NCI-H2029 (cell line): ENCODE results near the gene PIEZO1.

Experiments
- DNase-seq: peaks from one replicate; lab custom pipeline; 2025; lab: John Stamatoyannopoulos, UW

PIEZO1 gene

DNA sequence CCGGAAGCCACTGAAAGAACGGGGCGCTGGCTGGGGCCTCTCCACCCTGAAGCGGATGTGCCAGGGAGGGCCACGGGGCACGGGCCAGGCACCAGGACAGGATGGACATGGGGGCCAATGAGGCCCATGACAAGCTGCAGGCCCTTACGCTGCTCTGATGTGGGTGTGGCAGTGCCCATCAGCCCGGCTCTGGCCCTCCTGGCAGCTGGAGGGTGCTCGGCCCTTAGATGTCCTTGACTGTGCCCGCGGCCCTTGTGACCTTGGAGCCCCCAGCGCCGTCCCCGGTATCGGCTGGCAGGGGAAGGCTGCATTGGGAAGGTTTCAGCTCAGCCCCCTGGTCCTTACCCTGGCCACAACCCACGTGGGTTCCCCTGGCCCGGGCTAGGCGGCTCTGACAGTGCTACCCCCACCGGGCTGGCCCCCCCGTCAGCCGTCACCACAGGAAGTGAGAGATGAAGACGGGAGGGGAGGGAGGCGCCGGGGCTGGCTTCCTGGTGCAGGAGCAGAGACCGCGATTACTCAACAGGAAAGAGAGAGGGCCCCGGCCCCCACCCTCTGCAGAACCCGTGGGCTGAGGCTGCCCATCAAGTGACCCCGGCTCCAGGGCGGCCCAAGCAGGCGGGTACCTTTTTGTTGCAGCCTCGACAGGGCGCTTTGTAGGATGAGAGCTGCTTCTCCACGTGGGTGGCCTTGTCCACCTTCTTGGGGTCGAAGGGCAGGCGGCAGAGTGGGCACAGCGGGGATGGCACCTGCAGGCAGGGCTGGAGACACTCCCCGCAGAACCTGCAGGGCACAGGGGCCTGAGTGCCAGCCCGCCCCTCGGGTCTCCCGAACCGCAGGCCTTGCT, 84.2 kb downstream of the PIEZO1 start:
- DNase-seq, result no peak

DNA sequence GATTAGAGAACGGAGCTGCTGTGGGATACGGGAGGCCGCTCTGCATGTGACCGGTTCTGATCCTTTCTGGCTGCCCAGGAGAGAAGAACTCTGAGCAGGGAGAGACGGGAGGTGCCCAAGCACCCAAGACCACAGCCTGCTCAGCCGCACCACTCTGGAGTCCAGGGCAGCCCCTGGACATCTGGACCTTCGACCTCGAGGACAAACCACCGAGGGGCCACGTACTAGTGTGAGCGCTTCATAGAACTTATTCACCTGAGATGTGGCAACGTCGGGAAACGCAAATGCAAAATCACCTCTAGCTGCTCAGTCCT, 84.7 kb downstream of the PIEZO1 start:
- DNase-seq, result no peak

DNA sequence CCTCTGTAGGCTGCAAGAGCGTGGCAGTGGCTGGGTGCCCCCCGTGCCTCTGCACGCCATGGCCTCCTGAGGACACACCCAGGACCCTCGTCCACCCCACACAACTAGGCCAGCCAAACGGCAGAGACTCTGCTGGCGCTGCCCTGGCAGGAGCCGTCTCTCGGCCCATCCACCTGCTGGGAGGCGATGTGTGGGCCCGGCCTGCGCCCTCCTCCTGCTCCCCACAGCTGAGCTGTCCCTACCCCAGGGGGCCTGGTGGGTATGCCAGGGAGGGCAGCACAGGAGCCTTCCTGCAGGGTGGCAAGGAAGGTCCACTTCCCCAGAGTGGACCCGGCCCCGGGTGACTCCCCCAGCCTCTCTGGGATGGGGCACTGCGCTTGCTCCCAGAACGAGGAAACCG, 85.8 kb downstream of the PIEZO1 start:
- no peak for DNase-seq

DNA sequence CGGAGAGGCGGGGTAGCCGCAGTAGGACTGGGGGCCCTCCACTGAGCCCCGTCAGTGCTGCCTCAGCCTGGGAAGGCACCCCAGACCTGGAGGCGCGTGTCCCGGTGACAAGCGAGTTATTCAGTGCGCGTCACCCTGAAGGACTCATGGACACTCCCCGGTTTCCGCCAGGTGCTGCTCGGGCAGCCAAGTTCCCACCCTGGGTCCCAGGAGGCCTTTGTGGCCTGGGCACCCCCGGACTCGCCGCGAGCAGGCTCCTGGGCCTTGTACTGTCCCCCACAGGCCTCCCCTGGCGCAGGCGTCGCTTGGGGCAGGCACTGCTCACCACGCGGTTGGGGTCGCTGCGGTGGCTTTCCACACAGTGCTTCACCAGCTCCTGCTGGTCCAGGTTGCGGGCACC, 86.4 kb downstream of the PIEZO1 start:
- no peak for DNase-seq

DNA sequence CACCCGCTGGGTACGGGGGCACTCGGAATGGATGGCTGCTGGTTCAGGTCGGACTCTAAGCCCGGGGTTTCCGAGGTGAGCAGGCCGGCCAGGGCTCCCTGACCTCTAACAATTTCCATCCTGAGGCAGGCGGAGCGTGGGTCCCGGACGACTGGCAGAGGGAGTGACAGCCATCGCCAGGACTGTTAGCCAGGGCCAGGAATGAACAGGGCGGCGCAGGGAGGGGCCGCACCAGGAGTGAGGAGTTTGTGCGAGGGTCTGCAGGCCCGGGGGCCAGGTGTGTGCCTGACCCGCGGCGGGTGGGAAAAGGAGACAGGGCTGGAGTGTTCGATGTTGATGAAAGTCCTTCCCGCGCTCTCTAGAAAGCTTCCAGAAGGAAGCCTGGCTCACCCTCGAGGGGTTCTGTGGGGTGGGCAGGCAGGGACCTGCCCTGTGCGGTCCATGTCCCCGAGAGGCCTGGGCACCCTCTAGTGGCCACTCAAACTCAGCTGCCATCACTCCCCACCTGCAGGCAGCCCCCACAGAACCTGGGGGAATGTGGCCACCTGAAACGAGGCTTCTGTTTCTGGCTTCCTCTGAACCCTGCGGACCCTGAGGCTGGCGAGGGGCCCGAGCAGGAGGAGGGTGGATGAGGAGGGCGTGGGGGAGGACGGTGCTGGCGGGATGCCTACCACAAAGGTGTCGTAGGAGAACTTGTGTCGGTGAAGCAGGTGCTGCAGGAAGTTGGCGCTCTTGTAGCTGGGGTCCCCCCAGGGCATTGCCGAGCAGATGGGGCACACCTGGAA, 87.0 kb downstream of the PIEZO1 start:
- no peak for DNase-seq

DNA sequence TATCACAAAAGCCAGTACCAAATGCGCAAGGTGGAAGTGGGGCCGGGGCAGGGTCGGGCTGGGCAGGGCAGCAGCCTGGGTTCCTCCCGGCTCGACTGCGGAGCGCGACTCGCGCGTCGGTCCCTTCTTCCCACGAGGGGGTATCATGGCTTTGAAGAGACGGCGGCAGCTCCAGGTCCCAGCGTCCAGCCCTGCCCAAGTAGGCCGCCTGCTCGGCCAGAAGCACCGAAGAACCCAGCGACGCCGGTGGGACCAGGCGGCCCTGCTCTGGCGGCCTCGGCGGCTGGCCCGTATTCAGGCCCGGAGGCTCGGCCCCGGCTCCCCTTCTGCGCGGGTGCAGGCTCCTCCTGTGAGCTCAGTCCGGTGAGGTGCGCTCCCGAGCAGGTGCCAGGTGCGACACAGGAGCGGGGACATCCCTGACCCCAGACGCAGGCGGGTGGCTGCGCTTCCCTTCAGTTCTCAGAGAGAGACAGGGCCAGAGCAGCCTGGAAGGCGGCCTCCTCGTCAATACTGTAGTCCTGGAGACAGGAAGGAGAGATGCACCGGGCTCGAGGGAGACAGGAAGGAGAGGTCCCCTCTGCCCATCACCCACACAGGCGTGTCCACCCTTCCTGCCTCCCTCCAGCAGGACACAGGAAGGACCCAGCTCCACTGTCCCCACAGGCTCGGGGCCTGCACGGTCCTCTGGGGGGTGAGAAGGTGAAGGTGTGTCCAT, 87.7 kb downstream of the PIEZO1 start:
- DNase-seq, result no peak

DNA sequence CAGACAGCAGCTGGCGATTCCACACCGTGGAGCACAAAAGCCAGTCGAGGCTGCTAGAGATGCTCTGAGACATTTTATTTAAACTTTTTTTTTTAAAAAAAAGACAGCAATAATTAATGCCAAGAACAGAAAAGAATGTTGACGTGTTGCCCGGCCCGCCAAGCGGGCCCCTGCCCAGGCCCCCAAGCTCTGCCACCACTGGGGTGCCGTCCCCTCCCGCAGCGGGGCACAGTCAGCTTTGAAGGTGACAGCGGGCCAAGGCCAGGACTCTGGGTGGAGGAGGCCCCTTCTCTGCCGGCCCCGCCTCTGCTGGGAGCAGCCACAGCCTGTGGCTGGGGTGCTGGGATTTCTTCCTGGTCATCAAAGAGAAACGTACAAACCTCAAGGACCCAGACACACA, 88.6 kb downstream of the PIEZO1 start:
- no peak for DNase-seq

DNA sequence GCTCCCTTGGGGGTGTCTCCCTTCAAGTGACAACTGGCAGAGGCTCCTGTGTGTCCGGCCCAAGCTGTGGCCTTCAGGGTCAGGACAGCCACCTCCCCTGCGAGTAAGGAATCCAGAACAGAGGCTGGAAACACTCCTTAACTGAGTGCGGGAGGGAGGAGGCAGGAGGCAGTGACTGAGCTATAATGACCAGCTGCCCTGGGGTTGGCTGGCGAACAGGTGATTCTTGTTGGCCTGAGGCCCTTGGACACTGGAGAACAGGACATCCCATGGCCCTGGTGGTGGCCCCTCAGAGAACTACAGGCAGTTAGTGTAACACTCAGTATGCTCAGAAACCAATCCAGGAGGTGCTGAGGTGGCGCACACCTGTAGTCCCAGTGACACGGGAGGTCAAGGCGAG, 89.3 kb downstream of the PIEZO1 start:
- no peak for DNase-seq

DNA sequence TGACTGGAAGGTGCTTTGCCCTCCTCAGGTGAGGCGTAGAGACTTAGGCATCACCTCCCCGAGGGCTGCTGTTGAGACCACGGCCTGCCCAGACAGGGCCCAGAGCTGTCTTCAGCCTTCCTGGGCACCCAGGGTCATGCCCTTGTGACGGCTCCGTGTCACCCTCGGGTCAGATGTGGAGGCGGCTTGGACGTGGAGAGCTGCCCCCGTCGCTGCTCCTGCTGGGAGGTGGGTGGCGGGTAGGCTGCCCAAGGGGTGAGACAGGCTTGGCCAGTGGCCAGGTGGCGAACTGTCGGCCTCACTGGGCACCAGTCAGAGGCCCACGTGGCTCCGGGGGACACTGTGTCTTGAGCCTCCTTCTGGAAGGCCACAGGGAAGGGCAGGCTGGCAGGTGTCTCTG, 89.8 kb downstream of the PIEZO1 start:
- DNase-seq, result no peak

DNA sequence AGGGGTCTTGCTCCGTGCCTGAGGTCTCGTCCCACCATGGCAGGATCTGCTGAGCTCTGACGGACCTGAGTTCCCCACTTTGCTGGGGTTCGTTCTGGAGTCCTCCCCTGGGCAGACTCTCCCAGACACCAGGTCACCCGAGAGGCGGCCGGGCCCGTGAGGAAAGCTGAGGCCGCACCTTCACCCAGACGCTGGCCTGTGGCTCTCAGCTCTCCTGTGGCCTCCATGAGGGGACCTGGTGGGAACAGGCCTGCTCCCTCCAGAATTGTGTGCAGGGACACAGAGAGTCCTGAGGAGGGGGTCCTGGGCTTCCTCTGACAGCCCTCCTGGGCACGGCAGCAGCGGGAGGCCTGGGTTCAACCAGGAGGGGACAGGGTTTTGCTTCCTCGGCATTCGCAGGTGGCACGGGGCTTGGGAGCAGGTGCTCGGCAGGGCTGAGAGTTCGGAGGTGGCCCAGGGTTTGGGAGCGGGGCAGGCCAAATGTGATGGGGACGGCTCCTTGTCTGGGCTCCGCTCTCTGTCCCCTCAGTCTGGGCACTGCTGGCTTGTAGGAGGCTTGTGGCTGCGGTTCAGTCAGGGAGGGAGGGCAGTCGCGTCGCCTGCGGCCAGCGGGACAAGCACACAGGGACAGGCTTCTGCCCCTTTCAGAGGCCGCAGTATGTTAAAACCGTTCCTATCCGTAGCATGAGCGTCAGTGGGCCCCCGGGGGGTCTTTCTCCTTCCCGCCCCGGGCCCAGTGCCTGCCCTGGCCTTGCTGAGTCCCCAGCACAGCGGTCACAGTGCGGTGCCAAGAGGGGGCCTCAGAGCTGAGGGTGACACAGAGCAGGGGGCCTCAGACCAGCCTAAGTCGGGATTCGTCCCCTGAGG, 90.6 kb downstream of the PIEZO1 start:
- no peak for DNase-seq

DNA sequence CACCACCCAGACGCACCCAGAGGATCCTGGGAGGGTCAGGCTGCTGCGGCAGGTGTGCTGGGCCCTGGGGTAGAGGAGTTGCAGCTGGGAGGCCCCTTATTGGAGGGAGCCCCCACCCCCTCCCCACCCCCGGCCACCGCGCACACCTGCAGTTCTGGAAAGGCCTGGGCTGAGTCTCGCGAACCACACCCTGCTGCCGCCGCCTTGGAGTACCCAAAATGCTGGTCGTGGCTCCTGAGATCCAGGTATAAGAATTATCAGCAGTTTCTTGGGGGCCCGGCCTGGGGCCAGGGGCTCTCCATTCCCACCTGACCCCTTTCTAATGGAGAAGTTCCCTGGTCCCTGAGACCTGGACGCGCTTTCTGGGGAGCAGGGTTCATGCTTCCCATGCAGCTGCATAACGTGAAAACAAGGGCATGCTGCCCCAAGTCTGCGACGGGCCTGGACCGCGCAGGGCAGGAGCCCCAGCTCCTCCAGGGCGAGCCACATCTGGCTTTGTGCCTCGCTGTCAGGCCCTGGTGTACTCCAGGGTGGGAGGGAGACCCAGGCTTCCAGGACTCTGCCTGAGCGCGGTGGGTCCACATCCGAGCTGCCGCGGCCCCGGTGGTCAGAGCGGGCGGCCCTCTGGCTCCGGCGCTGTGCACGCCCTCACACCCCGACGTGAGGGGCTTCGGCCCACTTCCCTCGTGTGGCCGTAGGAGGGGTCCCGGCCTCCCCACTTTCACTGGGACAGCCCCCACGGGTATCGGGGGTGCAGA, 91.4 kb downstream of the PIEZO1 start:
- DNase-seq, result no peak

DNA sequence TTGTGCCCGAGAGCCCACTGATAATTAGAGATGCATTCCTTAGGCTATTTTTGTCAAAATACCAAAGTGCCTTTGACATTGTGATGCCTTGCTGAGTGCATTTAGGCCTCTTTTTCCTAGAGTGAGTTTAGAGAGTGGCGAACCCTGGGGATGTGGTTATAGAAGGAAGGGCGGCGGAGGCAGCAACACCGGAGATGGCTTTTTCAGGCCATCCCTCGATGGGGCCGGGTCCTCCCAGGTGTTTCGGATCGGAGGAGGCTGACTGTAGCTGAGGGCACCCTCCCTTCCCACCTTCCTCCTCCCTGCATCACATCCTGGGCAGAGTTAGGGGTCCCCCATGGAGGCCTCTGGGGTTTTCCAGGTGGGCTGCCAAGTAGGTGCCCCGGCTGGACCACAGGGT, 92.2 kb downstream of the PIEZO1 start:
- no peak for DNase-seq

DNA sequence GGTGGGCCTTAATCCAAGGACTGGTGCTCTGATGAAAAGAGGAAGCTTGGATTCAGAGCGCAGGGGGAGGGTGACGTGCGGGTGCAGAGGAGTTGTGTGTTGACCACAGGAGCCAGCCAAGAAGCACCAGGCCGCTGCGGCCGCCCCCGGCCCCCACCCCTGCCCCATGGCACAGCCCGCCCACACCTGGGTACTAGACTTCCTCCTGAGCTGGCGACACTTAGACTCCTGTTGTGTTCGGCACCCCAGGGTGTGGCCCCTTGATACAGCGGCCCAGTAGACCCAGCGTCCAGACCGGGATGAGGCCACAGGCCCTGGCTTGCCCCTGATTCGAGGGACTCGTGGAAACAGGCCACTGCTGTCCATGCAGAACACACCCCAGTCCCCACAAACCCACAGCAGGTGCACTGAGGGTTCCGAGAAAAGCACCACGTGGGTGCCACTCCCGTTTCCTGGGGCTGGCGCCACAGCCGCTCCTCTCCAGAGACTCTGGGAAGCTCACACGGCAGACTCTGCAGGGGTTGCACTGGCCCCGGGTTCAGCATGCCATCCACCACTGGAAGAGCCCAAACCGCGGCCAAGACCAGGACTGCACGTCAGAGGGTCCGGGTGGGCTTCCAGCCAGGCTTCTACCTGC, 93.0 kb downstream of the PIEZO1 start:
- DNase-seq, result no peak

DNA sequence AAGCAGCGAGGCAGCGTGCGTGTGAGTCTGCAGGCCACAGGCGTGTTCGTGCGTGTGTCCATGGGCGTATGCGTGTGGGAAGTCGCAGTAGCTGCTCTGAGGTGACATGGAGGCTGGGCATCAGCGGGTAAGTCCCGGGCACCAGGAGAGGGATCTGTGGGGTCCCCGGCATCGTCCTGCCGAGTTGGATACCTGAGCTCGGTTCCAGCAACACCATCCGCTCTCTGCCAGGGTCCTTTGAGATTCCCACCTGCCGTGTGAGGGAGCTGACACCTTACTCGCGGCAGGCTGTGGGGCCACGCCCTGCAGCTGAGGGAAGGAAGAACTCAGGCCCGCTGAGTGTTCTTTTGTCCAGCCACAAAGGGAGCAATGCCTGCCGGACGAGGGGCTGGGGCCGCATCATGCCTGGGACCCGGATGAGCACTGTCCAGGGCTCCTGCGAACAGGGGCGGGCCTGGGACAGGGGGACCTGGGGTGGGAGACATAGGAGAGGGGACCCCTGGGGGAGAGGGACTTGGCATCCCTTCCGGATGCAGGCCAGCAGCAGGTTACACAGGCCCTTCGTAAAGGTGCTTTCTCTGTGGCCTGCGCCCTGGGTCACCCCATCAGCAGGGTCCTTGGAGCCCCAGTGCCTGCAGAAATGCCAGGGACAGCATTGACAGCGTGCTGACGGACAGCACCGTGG, 93.7 kb downstream of the PIEZO1 start:
- DNase-seq, result no peak

DNA sequence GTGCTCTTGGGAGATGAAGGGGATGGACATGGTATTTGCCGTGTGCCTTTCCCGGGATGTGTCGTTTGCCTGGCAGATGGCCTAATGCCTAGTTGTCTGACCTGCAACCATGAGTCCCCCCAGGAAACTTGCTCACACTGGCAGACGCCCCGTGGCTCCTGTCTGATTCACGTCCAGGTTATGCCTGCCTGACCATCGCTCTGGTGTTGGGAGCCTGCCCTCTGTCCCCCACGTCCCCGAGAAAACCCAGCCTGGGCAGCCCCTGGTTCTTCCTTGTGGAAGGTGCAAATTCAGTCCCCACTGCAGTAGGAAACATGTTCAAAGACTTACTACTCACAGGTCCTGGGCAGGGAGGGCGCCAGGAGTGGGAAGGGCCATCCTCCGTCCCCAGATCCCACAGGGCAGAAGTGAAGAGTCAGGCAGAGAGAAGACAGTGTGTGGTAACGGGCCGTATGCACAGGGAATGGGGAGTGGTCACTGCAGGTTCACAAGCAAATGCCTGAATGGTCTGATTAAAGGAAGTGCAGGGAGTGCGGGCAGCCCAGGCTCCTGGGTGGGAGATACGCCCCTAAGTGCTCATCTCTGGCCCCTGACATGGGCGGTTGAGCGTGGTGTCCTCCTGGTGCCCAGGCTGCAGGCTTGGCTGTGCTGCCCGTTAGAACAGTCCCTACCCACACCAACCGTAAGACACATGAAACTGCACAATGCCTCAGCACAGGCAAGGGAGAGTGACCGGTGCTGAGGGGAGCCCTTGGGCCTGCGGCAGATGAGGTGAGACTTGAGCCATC, 94.5 kb downstream of the PIEZO1 start:
- DNase-seq, result no peak

DNA sequence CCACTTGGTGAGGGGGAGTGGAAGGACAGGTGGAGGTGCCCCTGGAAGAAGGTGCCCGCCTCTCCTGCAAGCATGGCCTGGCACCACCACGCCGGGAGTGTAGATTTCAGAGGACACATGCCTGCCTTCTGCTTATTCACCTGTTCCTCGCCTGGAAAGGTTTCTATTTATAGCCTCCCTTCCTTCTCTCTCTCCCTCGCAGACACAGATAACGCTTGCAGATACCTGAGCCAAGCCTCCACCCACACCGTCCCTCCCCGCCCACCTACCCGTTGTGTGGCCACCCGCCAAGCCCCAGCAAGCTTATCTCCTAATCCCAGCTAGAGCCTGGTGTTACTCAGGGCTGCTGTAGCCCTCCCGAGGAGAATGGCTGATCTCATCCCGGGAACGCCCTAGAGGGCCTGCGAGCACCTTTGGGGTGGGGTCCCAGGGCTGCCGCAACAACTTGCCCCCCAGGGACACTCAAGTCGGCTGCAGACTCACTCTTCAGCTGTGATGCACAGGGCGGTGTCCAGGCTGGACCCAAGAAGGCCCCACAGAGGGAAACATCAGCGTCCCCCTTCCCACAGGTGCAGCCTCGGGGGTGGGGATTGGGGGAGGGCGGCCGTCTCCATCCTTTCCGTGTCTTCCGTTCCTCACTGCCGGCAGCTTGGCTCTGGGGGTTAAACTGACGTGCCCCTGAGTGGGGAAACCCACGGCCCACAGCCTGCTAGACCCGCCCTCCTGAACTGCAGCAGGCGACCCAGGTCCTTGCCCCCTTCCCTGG, 96.8 kb downstream of the PIEZO1 start:
- peak; percentile 76 for DNase-seq

DNA sequence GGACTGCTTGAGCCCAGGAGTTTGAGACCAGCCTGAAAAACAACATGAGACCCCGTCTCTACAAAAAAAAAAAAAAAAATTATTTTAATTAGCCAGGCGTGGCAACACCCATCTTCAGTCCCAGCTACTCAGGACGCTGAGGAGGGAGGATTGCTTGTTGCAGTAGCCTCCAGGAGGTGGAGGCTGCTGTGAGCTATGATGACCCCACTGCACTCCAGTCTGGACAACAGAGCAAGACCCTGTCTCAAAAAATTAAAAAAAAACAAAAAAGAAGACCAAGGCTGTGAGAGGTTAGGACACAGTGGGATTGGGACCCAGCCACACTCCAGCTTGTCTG, 97.4 kb downstream of the PIEZO1 start:
- DNase-seq, result no peak

DNA sequence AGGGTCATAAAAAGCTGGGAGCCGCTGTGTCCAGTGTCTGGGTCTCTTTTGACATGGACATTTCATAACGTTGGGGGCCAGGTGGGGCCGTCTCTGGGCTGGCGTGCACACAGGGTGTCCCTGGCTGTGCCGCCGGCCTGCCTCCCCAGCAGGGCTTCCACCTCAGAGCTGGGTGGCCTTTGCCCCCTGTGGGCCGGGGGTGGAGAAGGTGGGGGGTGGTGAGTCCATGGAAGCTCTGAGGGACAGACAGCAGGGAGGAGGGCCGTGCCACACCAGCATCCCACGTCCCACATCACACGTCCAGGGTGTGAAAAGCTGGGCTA, 97.8 kb downstream of the PIEZO1 start:
- no peak for DNase-seq
